A673 (cell line): ENCODE data around the gene NRXN3.

Experiments used
- EZH2 ChIP-seq: fragments of 200-600 bp; sonication (generic); IDR thresholded peaks from 2 replicates; pipeline ENCODE4 v1.6.1; 2017; ENCODE audit warnings: borderline replicate concordance, low read depth, mild to moderate bottlenecking, mixed read lengths, antibody characterized with exemption, low read length; ENCODE audit not compliant: poor library complexity, severe bottlenecking
- TF ChIP-seq, protein P1 (sequence below): fragments of 300-800, 200-600 bp; sonication (generic); conservative IDR thresholded peaks from 2 replicates; pipeline ENCODE4 v1.5.1; 2017; ENCODE audit warnings: low read depth, mild to moderate bottlenecking, antibody characterized with exemption, low read length, moderate library complexity, mixed read lengths

DNA sequence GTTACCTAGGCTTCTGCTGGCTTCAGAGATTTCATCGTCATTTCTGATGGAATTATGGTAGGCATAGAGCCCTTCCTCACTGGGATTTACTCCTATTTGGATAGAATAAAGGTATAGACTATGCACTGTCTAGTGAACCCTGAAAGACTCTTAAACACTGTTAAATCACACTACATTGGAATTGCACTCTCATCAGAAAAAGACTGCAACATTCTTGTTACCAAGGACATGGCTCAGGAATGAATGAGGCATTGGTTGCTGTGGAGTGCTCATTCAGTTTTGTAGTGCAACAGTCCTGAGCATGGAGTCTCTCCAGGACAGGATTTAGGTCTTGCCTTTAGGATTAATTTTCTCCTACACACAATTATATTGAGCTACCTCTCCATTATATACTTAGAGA is 483.0 kb downstream of the NRXN3 start:
- TF ChIP-seq, protein P1, sequence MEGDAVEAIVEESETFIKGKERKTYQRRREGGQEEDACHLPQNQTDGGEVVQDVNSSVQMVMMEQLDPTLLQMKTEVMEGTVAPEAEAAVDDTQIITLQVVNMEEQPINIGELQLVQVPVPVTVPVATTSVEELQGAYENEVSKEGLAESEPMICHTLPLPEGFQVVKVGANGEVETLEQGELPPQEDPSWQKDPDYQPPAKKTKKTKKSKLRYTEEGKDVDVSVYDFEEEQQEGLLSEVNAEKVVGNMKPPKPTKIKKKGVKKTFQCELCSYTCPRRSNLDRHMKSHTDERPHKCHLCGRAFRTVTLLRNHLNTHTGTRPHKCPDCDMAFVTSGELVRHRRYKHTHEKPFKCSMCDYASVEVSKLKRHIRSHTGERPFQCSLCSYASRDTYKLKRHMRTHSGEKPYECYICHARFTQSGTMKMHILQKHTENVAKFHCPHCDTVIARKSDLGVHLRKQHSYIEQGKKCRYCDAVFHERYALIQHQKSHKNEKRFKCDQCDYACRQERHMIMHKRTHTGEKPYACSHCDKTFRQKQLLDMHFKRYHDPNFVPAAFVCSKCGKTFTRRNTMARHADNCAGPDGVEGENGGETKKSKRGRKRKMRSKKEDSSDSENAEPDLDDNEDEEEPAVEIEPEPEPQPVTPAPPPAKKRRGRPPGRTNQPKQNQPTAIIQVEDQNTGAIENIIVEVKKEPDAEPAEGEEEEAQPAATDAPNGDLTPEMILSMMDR = no peak
- no peak for TF ChIP-seq EZH2
